ENCODE measurements around the gene CAPZB. TPM values are rescaled to one million over a fixed set of nuclear protein-coding genes. Genes with fewer than 3 reads are reported as not detected.

CAPZB gene
- total RNA-seq, 1 experiment from 2014 or later = 348 TPM

DNA sequence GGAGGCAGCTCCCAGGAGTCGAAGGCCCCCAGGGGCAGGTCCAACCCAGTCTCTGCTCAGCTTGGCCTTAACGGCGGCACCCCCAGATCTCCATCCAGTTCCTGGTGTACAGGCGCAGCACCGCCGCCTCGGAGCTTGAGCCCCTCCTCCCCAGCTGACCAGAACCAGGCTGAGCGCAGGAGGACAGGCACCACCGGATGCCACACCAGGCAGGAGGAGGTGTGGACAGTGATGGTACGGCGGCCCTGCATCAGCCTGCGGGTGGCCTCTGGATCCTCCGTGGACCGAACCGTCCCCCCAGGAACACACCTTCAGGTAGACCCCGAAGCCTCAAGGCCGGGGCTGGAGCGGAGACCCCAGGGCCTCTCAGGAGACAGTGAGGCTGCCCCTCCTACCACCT, 156.9 kb downstream of the CAPZB start:
- H2BK15ac ChIP-seq (ENCODE audit: low read depth, low read length) = no peak overlapping the region
- Mint-ChIP-seq H3K27ac (no peak overlapping the region), H3K27me3 (ENCODE audit: low read depth) (no peaks in the 10 kb centered on the region; the same call in 1 of the 2 replicates), H3K4me3 (no peak overlapping the region), H3K4me1 (no peaks in the 10 kb centered on the region), H3K9me3 (no peaks in the 10 kb centered on the region), H3K36me3 (ENCODE audit: insufficient read depth in 1 of 3, low read depth in 3 of 3) (peaks cover 10 to 22% (median 15%) of the 10 kb centered on the region in 3 experiments; a peak in 6 of 7 replicates)
- no peak overlapping the region for H3K9ac ChIP-seq (ENCODE audit: extremely low read depth, insufficient read length, low read length)
- H3K14ac ChIP-seq (ENCODE audit: insufficient read depth, low read length) = no peak overlapping the region
- no peak for DNase-seq
- no peak overlapping the region for H2AK5ac ChIP-seq (ENCODE audit: insufficient read length, low read length)
- no peak overlapping the region for H2BK120ac ChIP-seq (ENCODE audit: low read depth, low read length, poor library complexity, severe bottlenecking)
- H3K27ac ChIP-seq (ENCODE audit: insufficient read length, low read depth, low read length) = no peak overlapping the region
- H2AFZ ChIP-seq (ENCODE audit: low read length) = no peak overlapping the region
- no peak overlapping the region for H2BK20ac ChIP-seq (ENCODE audit: low read depth, low read length, poor library complexity, severe bottlenecking)
- H3K56ac ChIP-seq (ENCODE audit: insufficient read length, low read depth, low read length) = no peak overlapping the region
- no peaks in the 10 kb centered on the region for H3K23me2 ChIP-seq (ENCODE audit: insufficient read length, low read depth, low read length, poor library complexity, severe bottlenecking)
- no peaks in the 10 kb centered on the region for H3K79me2 ChIP-seq (ENCODE audit: insufficient read depth, low read length)
- H2BK12ac ChIP-seq (ENCODE audit: insufficient read length, low read depth, low read length) = no peak overlapping the region
- no peak overlapping the region for H2BK5ac ChIP-seq (ENCODE audit: insufficient read length, low read length)
- no peak overlapping the region for H3T11ph ChIP-seq (ENCODE audit: low read length)
- H4K5ac ChIP-seq (ENCODE audit: insufficient read length, low read depth, low read length) = no peak overlapping the region
- H4K20me1 ChIP-seq (ENCODE audit: control insufficient read depth, insufficient read depth, insufficient read length) = no peaks in the 10 kb centered on the region
- no peak overlapping the region for H3K4me2 ChIP-seq (ENCODE audit: insufficient read depth, insufficient read length, low read length)
- no CpG with 5 or more reads among the region's 18 CpGs for WGBS (ENCODE audit: extremely low coverage, insufficient read length, low lambda C conversion rate)
- no peak overlapping the region for H4K91ac ChIP-seq (ENCODE audit: insufficient read length, low read depth, low read length)
- no peaks in the 10 kb centered on the region for H3K79me1 ChIP-seq (ENCODE audit: insufficient read depth, low read depth, low read length, poor library complexity, severe bottlenecking)
- H4K8ac ChIP-seq (replicated peaks; ENCODE audit: insufficient read length, low read depth, low read length) = no peak overlapping the region
- TF ChIP-seq CTCF (conservative IDR thresholded peaks at IDR 0.05) = no peak
- no peaks in the 10 kb centered on the region for H3K9me3 ChIP-seq (ENCODE audit: control insufficient read depth, low read depth, low read length)
- no peaks in the 10 kb centered on the region for H3K4me1 ChIP-seq (ENCODE audit: insufficient read depth, low read length)
- H3K18ac ChIP-seq (ENCODE audit: insufficient read length, low read depth, low read length) = no peak overlapping the region
- H3K27me3 ChIP-seq (ENCODE audit: insufficient read depth, low read length) = no peaks in the 10 kb centered on the region
- no peak overlapping the region for H3K4ac ChIP-seq (ENCODE audit: low read depth, low read length)
- H3K23ac ChIP-seq (ENCODE audit: insufficient read length, low read depth, low read length) = no peak overlapping the region

Data from H9 (cell line).